Measurements from ENCODE around the gene HCFC1R1.

Gene HCFC1R1

GRCh38 chr16:2987286-2987685 lies 36.5 kb downstream of the HCFC1R1 start:
- Histone ChIP-seq H3K4me1 (ENCODE audit: low read length) (peaks cover 5% of the 10 kb centered on the region; the same call in 1 of the 2 replicates), H4K20me1 (ENCODE audit: insufficient read depth, low read length) (no peaks in the 10 kb centered on the region), H3K4me3 (ENCODE audit: low read length) (no peak overlapping the region), H3K9me2 (replicated peaks; ENCODE audit: insufficient read depth, low read length) (no peaks in the 10 kb centered on the region), H3K27ac (ENCODE audit: low read length) (no peak overlapping the region), H2AFZ (ENCODE audit: low read length) (no peak overlapping the region), H3K9ac (ENCODE audit: low read length) (no peak overlapping the region), H3K9me3 (replicated peaks; ENCODE audit: insufficient read depth, low read length) (no peaks in the 10 kb centered on the region), H3F3A (ENCODE audit: insufficient read depth, low read length) (0 out of 2 replicates have a peak, but pooled peaks cover 2% of the 10 kb centered on the region), H3K36me3 (replicated peaks; ENCODE audit: insufficient read depth, low read length) (no peaks in the 10 kb centered on the region), H3K27me3 (replicated peaks; ENCODE audit: insufficient read depth, low read length) (peaks cover 84% of the 10 kb centered on the region), H3K4me2 (ENCODE audit: low read depth, low read length) (no peak overlapping the region), H3K79me2 (ENCODE audit: low read length) (no peaks in the 10 kb centered on the region)
- TF ChIP-seq EZH2 (optimal IDR thresholded peaks at IDR 0.05; ENCODE audit: low read depth, low read length): no peak
- no peak for TF ChIP-seq EZH2phosphoT487 (IDR thresholded peaks at IDR 0.05; ENCODE audit: low read length)
- TF ChIP-seq CTCF (IDR thresholded peaks at IDR 0.05; ENCODE audit: low read length): no peak
- DNase-seq: no peak

- no peak for DNase-seq
- Histone ChIP-seq H3F3A (ENCODE audit: insufficient read depth, low read length) (0 out of 2 replicates have a peak, but pooled peaks cover 2% of the 10 kb centered on the region), H3K4me3 (ENCODE audit: low read length) (no peak overlapping the region), H3K4me2 (ENCODE audit: low read depth, low read length) (no peak overlapping the region), H2AFZ (ENCODE audit: low read length) (no peak overlapping the region), H3K4me1 (ENCODE audit: low read length) (peaks cover 5% of the 10 kb centered on the region; the same call in 1 of the 2 replicates), H3K27ac (ENCODE audit: low read length) (no peak overlapping the region), H3K79me2 (ENCODE audit: low read length) (no peaks in the 10 kb centered on the region), H3K27me3 (replicated peaks; ENCODE audit: insufficient read depth, low read length) (peaks cover 78% of the 10 kb centered on the region), H4K20me1 (ENCODE audit: insufficient read depth, low read length) (no peaks in the 10 kb centered on the region), H3K9me2 (replicated peaks; ENCODE audit: insufficient read depth, low read length) (no peaks in the 10 kb centered on the region), H3K36me3 (replicated peaks; ENCODE audit: insufficient read depth, low read length) (no peaks in the 10 kb centered on the region), H3K9ac (ENCODE audit: low read length) (no peak overlapping the region), H3K9me3 (replicated peaks; ENCODE audit: insufficient read depth, low read length) (no peaks in the 10 kb centered on the region)
- no peak for TF ChIP-seq EZH2 (optimal IDR thresholded peaks at IDR 0.05; ENCODE audit: low read depth, low read length)
- no peak for TF ChIP-seq CTCF (IDR thresholded peaks at IDR 0.05; ENCODE audit: low read length)
- no peak for TF ChIP-seq EZH2phosphoT487 (IDR thresholded peaks at IDR 0.05; ENCODE audit: low read length)
Observed at GRCh38 chr16:2986623-2987188, 37.0 kb downstream of the HCFC1R1 start.

GRCh38 chr16:2985893-2986355 lies 37.8 kb downstream of the HCFC1R1 start:
- Histone ChIP-seq H3K4me1 (ENCODE audit: low read length) (peaks cover 5% of the 10 kb centered on the region; the same call in 1 of the 2 replicates), H3K9ac (ENCODE audit: low read length) (no peak overlapping the region)
- DNase-seq: no peak

More at GRCh38 chr16:2985893-2986355, 37.8 kb downstream of the HCFC1R1 start:
- H3K9me2 ChIP-seq (replicated peaks; ENCODE audit: insufficient read depth, low read length): no peaks in the 10 kb centered on the region
- no peak overlapping the region for H2AFZ ChIP-seq (ENCODE audit: low read length)
- H3K27me3 ChIP-seq (replicated peaks; ENCODE audit: insufficient read depth, low read length): peaks cover 71% of the 10 kb centered on the region
- H3K36me3 ChIP-seq (replicated peaks; ENCODE audit: insufficient read depth, low read length): no peaks in the 10 kb centered on the region
- 0 out of 2 replicates have a peak, but pooled peaks cover 2% of the 10 kb centered on the region for H3F3A ChIP-seq (ENCODE audit: insufficient read depth, low read length)
- no peak overlapping the region for H3K27ac ChIP-seq (ENCODE audit: low read length)
- H3K4me3 ChIP-seq (ENCODE audit: low read length): no peak overlapping the region
- H3K4me2 ChIP-seq (ENCODE audit: low read depth, low read length): no peak overlapping the region
- H4K20me1 ChIP-seq (ENCODE audit: insufficient read depth, low read length): no peaks in the 10 kb centered on the region
- H3K79me2 ChIP-seq (ENCODE audit: low read length): no peaks in the 10 kb centered on the region
- no peaks in the 10 kb centered on the region for H3K9me3 ChIP-seq (replicated peaks; ENCODE audit: insufficient read depth, low read length)
- no peak for TF ChIP-seq CTCF (IDR thresholded peaks at IDR 0.05; ENCODE audit: low read length)
- no peak for TF ChIP-seq EZH2 (optimal IDR thresholded peaks at IDR 0.05; ENCODE audit: low read depth, low read length)
- no peak for TF ChIP-seq EZH2phosphoT487 (IDR thresholded peaks at IDR 0.05; ENCODE audit: low read length)
